Muscle of leg (tissue), 16 donors: ENCODE data around the gene PKM. TPM values are rescaled to one million over a fixed set of nuclear protein-coding genes. Genes with fewer than 3 reads are reported as not detected.
"Not testable (repeated sequence)": the region's sequence is repeated elsewhere in the genome, so short reads cannot be mapped to it uniquely, and the experiment has no call there.

Experiments
- DNase-seq: peaks from one replicate; pipeline ENCODE4 v3.0.0; 2013
- H3K27ac ChIP-seq: one replicate; pipeline ENCODE4 v1.5.1; 2013; ENCODE audit warnings: mild to moderate bottlenecking, low read length, control low read depth
- H3K27me3 ChIP-seq: one replicate; pipeline ENCODE4 v1.6.1; 2013; ENCODE audit warnings: low read length; ENCODE audit not compliant: control insufficient read depth, insufficient read depth
- H3K36me3 ChIP-seq: one replicate; pipeline ENCODE4 v1.6.1; 2013; ENCODE audit warnings: low read length; ENCODE audit not compliant: control insufficient read depth, insufficient read depth
- H3K4me1 ChIP-seq: one replicate; pipeline ENCODE4 v1.6.1; 2013; ENCODE audit warnings: low read length; ENCODE audit not compliant: control insufficient read depth, insufficient read depth
- H3K4me3 ChIP-seq: one replicate; pipeline ENCODE4 v1.5.1; 2013; ENCODE audit warnings: low read length, control low read depth
- H3K9me3 ChIP-seq: replicated peaks from 2 replicates; pipeline ENCODE4 v1.6.1; 2013; ENCODE audit warnings: low read depth, low read length; ENCODE audit not compliant: control insufficient read depth
- WGBS: methylation state at CpG from one replicate; pipeline ENCODE4 v1.1.5; 2013; ENCODE audit warnings: missing lambda C conversion rate; ENCODE audit not compliant: insufficient coverage; 5-methylcytosine and 5-hydroxymethylcytosine counted together
- long read RNA-seq, 11 donors: transcript quantifications; one replicate each; lab custom pipeline, GENCODE V29; 2026
- polyA plus RNA-seq, 8 donors: library from polyadenylated mRNA; unstranded; fragments of 120-200 nt; gene quantifications; one replicate each; pipeline versions ENCODE4 v1.2.1 to v1.2.3, GENCODE V29; 2013; ENCODE audit warnings: inconsistent platforms in 1 of 8, low replicate concordance in 1 of 8; ENCODE audit not compliant: insufficient read length in 8 of 8, insufficient read depth in 1 of 8
- total RNA-seq: library from RNA; stranded (reverse); fragments of 120-200 nt; gene quantifications from one replicate; pipeline ENCODE4 v1.2.4, GENCODE V29; 2013

PKM gene
- total RNA-seq (727 TPM), polyA plus RNA-seq (100 to 1,000 TPM; 731 to 984 (median 848) TPM)
- long read RNA-seq, donor 1, transcript PKM-202 (11 exons, 2,318 nt) = major isoform, 64 of 218 reads
- long read RNA-seq, donor 1, transcript PKM-214 (2 exons, 2,301 nt) = minor isoform, 6 of 218 reads
- long read RNA-seq, donor 1, partial matches to known transcripts = 99 of 218 reads
- long read RNA-seq, donor 1, other reads (novel, unspliced or antisense) = 40 of 218 reads
- long read RNA-seq, donor 2, transcript PKM-202 (11 exons, 2,318 nt) = major isoform, 7 of 15 reads
- long read RNA-seq, donor 2, partial matches to known transcripts = 0 of 15 reads
- long read RNA-seq, donor 2, other reads (novel, unspliced or antisense) = 8 of 15 reads
- long read RNA-seq, donor 3, transcript PKM-214 (2 exons, 2,301 nt) = minor isoform, 9 of 830 reads
- long read RNA-seq, donor 3, transcript PKM-211 (4 exons, 753 nt) = minor isoform, 6 of 830 reads
- long read RNA-seq, donor 3, transcript PKM-212 (3 exons, 3,016 nt) = minor isoform, 7 of 830 reads
- long read RNA-seq, donor 3, transcript PKM-202 (11 exons, 2,318 nt) = major isoform, 170 of 830 reads
- long read RNA-seq, donor 3, partial matches to known transcripts = 436 of 830 reads
- long read RNA-seq, donor 3, other reads (novel, unspliced or antisense) = 197 of 830 reads
- long read RNA-seq, donor 4, transcript PKM-212 (3 exons, 3,016 nt) = minor isoform, 6 of 292 reads
- long read RNA-seq, donor 4, transcript PKM-214 (2 exons, 2,301 nt) = minor isoform, 14 of 292 reads
- long read RNA-seq, donor 4, transcript PKM-202 (11 exons, 2,318 nt) = major isoform, 92 of 292 reads
- long read RNA-seq, donor 4, partial matches to known transcripts = 88 of 292 reads
- long read RNA-seq, donor 4, other reads (novel, unspliced or antisense) = 86 of 292 reads
- long read RNA-seq, donor 5, transcript PKM-202 (11 exons, 2,318 nt) = major isoform, 193 of 842 reads
- long read RNA-seq, donor 5, transcript PKM-212 (3 exons, 3,016 nt) = minor isoform, 9 of 842 reads
- long read RNA-seq, donor 5, transcript PKM-208 (3 exons, 699 nt) = minor isoform, 19 of 842 reads
- long read RNA-seq, donor 5, transcript PKM-214 (2 exons, 2,301 nt) = minor isoform, 24 of 842 reads
- long read RNA-seq, donor 5, partial matches to known transcripts = 460 of 842 reads
- long read RNA-seq, donor 5, other reads (novel, unspliced or antisense) = 123 of 842 reads
- long read RNA-seq, donor 6, transcript PKM-212 (3 exons, 3,016 nt) = minor isoform, 14 of 770 reads
- long read RNA-seq, donor 6, transcript PKM-208 (3 exons, 699 nt) = minor isoform, 8 of 770 reads
- long read RNA-seq, donor 6, transcript PKM-202 (11 exons, 2,318 nt) = major isoform, 208 of 770 reads
- long read RNA-seq, donor 6, transcript PKM-214 (2 exons, 2,301 nt) = minor isoform, 20 of 770 reads
- long read RNA-seq, donor 6, partial matches to known transcripts = 305 of 770 reads
- long read RNA-seq, donor 6, other reads (novel, unspliced or antisense) = 203 of 770 reads
- long read RNA-seq, donor 7, transcript PKM-202 (11 exons, 2,318 nt) = major isoform, 148 of 490 reads
- long read RNA-seq, donor 7, transcript PKM-214 (2 exons, 2,301 nt) = minor isoform, 7 of 490 reads
- long read RNA-seq, donor 7, transcript PKM-212 (3 exons, 3,016 nt) = minor isoform, 10 of 490 reads
- long read RNA-seq, donor 7, transcript PKM-221 (2 exons, 580 nt) = minor isoform, 7 of 490 reads
- long read RNA-seq, donor 7, partial matches to known transcripts = 206 of 490 reads
- long read RNA-seq, donor 7, other reads (novel, unspliced or antisense) = 102 of 490 reads
- long read RNA-seq, donor 8, transcript PKM-214 (2 exons, 2,301 nt) = minor isoform, 8 of 204 reads
- long read RNA-seq, donor 8, transcript PKM-212 (3 exons, 3,016 nt) = minor isoform, 5 of 204 reads
- long read RNA-seq, donor 8, transcript PKM-202 (11 exons, 2,318 nt) = major isoform, 72 of 204 reads
- long read RNA-seq, donor 8, partial matches to known transcripts = 32 of 204 reads
- long read RNA-seq, donor 8, other reads (novel, unspliced or antisense) = 82 of 204 reads
- long read RNA-seq, donor 9, transcript PKM-211 (4 exons, 753 nt) = minor isoform, 7 of 457 reads
- long read RNA-seq, donor 9, transcript PKM-212 (3 exons, 3,016 nt) = minor isoform, 13 of 457 reads
- long read RNA-seq, donor 9, transcript PKM-214 (2 exons, 2,301 nt) = minor isoform, 6 of 457 reads
- long read RNA-seq, donor 9, transcript PKM-202 (11 exons, 2,318 nt) = major isoform, 84 of 457 reads
- long read RNA-seq, donor 9, partial matches to known transcripts = 258 of 457 reads
- long read RNA-seq, donor 9, other reads (novel, unspliced or antisense) = 80 of 457 reads
- long read RNA-seq, donor 10, transcript PKM-214 (2 exons, 2,301 nt) = minor isoform, 12 of 318 reads
- long read RNA-seq, donor 10, transcript PKM-202 (11 exons, 2,318 nt) = major isoform, 118 of 318 reads
- long read RNA-seq, donor 10, transcript PKM-212 (3 exons, 3,016 nt) = minor isoform, 5 of 318 reads
- long read RNA-seq, donor 10, partial matches to known transcripts = 59 of 318 reads
- long read RNA-seq, donor 10, other reads (novel, unspliced or antisense) = 113 of 318 reads
- long read RNA-seq, donor 11, transcript PKM-214 (2 exons, 2,301 nt) = minor isoform, 7 of 375 reads
- long read RNA-seq, donor 11, transcript PKM-202 (11 exons, 2,318 nt) = major isoform, 97 of 375 reads
- long read RNA-seq, donor 11, partial matches to known transcripts = 146 of 375 reads
- long read RNA-seq, donor 11, other reads (novel, unspliced or antisense) = 118 of 375 reads

- Histone ChIP-seq H3K27me3 (no peaks in the 10 kb centered on the region), H3K36me3 (no peaks in the 10 kb centered on the region), H3K27ac (peak within 1 kb of the TSS; percentile 99), H3K9me3 (no peaks in the 10 kb centered on the region), H3K4me1 (peaks cover 39% of the 10 kb centered on the region), H3K4me3 (peak within 1 kb of the TSS; percentile 95)
- peak; percentile 98 for DNase-seq
- WGBS = under 1% methylated on average over 62 of the region's 67 CpGs
Measured at GRCh38 chr15:72231066-72231832, at the start of gene PKM. Gene PKM, minus strand, starts transcription at chr15:72231190. Its CDS starts 12,093 bp downstream, at chr15:72219097.

GRCh38 chr15:72280751-72281150 is 49.8 kb upstream of the PKM start:
- no peak overlapping the region for H3K4me3 ChIP-seq
- WGBS = 71% methylated on average over 2 of the region's 2 CpGs

GRCh38 chr15:72278737-72279136 is 47.7 kb upstream of the PKM start:
- no peak for DNase-seq
- WGBS = no CpG with 5 or more reads among the region's 1 CpG
- H3K4me3 ChIP-seq = no peak overlapping the region
- H3K9me3 ChIP-seq = no peaks in the 10 kb centered on the region
- H3K27me3 ChIP-seq = no peaks in the 10 kb centered on the region
- H3K27ac ChIP-seq = no peak overlapping the region
- H3K36me3 ChIP-seq = no peaks in the 10 kb centered on the region
- H3K4me1 ChIP-seq = no peaks in the 10 kb centered on the region

More at GRCh38 chr15:72280751-72281150, 49.8 kb upstream of the PKM start:
- Histone ChIP-seq H3K4me1 (no peaks in the 10 kb centered on the region), H3K27me3 (no peaks in the 10 kb centered on the region), H3K9me3 (no peaks in the 10 kb centered on the region), H3K27ac (no peak overlapping the region), H3K36me3 (no peaks in the 10 kb centered on the region)
- DNase-seq = no peak

- no peaks in the 10 kb centered on the region for H3K27me3 ChIP-seq
- H3K27ac ChIP-seq = no peak overlapping the region
- no peaks in the 10 kb centered on the region for H3K36me3 ChIP-seq
- peaks cover 8% of the 10 kb centered on the region for H3K4me1 ChIP-seq
- no peaks in the 10 kb centered on the region for H3K9me3 ChIP-seq
- DNase-seq = no peak
- H3K4me3 ChIP-seq = no peak overlapping the region
Measured at GRCh38 chr15:72276326-72276700, 45.3 kb upstream of the PKM start.

GRCh38 chr15:72275635-72276325 is 44.8 kb upstream of the PKM start:
- peak; percentile 27 for DNase-seq
- not testable (repeated sequence) for H3K4me3 ChIP-seq, H3K27ac ChIP-seq, H3K36me3 ChIP-seq, H3K9me3 ChIP-seq, H3K27me3 ChIP-seq
- peaks cover 12% of the 10 kb centered on the region for H3K4me1 ChIP-seq

- Histone ChIP-seq H3K4me1 (peaks cover 15% of the 10 kb centered on the region), H3K9me3 (no peaks in the 10 kb centered on the region), H3K4me3 (peak overlapping the region; percentile 46), H3K36me3 (peaks cover 10% of the 10 kb centered on the region), H3K27me3 (no peaks in the 10 kb centered on the region), H3K27ac (peak overlapping the region; percentile 78)
- 35% methylated on average over 7 of the region's 10 CpGs for WGBS
- DNase-seq = no peak
Measured at GRCh38 chr15:72272997-72273352, 42.0 kb upstream of the PKM start.

GRCh38 chr15:72272213-72272996 is 41.4 kb upstream of the PKM start, which contains the start of gene PARP6:
Gene PARP6, minus strand, starts transcription at chr15:72272554. Its CDS starts 5,077 bp downstream, at chr15:72267477.
- peak; percentile 100 for DNase-seq
- peaks cover 15% of the 10 kb centered on the region for H3K4me1 ChIP-seq
- H3K27ac ChIP-seq = peak within 1 kb of the TSS; percentile 94
- H3K4me3 ChIP-seq = peak within 1 kb of the TSS; percentile 92
- no peaks in the 10 kb centered on the region for H3K27me3 ChIP-seq
- WGBS = 0% methylated on average over 78 of the region's 82 CpGs
- H3K36me3 ChIP-seq = peaks cover 15% of the 10 kb centered on the region
- H3K9me3 ChIP-seq = no peaks in the 10 kb centered on the region
